GM18526 (cell line): ENCODE data around the gene DRP2.

ENCODE experiments used
- POLR2A ChIP-seq: IDR thresholded peaks from 3 replicates; pipeline ENCODE4 v1.6.1; 2011; ENCODE audit not compliant: insufficient read length; ENCODE audit errors: extremely low read depth

DRP2 gene, protein sequence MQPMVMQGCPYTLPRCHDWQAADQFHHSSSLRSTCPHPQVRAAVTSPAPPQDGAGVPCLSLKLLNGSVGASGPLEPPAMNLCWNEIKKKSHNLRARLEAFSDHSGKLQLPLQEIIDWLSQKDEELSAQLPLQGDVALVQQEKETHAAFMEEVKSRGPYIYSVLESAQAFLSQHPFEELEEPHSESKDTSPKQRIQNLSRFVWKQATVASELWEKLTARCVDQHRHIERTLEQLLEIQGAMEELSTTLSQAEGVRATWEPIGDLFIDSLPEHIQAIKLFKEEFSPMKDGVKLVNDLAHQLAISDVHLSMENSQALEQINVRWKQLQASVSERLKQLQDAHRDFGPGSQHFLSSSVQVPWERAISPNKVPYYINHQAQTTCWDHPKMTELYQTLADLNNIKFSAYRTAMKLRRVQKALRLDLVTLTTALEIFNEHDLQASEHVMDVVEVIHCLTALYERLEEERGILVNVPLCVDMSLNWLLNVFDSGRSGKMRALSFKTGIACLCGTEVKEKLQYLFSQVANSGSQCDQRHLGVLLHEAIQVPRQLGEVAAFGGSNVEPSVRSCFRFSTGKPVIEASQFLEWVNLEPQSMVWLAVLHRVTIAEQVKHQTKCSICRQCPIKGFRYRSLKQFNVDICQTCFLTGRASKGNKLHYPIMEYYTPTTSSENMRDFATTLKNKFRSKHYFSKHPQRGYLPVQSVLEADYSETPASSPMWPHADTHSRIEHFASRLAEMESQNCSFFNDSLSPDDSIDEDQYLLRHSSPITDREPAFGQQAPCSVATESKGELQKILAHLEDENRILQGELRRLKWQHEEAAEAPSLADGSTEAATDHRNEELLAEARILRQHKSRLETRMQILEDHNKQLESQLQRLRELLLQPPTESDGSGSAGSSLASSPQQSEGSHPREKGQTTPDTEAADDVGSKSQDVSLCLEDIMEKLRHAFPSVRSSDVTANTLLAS

GRCh38 chrX:101219116-101219863 is at the start of gene DRP2:
Gene DRP2, plus strand, starts transcription at chrX:101219786. Its CDS starts 11,862 bp downstream, at chrX:101231648.
- no peak for TF ChIP-seq POLR2A

DNA sequence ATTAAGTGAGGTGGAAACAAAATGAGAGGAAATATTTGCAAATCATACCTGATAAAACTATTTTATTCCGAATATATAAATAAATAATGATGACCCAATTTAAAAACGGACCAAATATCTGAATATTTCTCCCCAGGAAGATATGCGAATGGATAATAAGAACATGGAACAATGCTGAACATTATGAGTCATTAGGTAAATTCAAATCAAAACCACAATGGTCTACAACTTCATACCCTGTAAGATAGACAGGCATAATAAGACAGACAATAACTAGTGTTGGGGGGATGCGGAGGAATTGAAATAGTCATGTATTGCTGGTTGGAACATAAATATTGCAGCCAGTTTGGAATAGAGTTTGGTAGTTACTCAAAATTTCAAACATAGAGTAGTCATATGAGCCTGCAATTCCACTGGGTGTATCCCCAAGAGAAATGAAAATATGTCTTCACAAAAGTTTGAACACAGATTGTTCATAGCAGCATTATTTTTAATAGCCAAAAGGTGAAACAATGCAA is 47.6 kb upstream of the DRP2 start:
- TF ChIP-seq POLR2A: no peak

DNA sequence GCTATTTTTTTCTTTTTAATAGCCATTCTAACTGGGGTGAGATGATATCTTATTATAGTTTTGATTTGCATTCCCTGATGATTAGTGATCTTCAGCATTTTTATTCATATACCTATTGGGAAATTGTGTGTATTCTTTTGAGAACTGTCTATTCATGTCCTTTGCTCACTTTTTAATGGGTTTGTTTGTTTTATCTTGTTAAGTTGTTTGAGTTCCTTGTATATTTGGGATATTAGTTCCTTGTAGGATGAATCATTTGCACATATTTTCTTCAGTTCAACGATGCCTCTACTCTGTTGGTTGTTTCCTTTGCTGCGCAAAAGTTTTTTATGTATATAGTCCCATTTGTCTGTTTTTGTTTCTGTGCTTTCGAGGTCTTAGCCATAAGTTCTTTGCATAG is 43.1 kb upstream of the DRP2 start:
- TF ChIP-seq POLR2A: no peak

GRCh38 chrX:101190736-101191135 is 28.9 kb upstream of the DRP2 start:
- TF ChIP-seq POLR2A: no peak

- no peak for TF ChIP-seq POLR2A
Observed at GRCh38 chrX:101191217-101191750, 28.3 kb upstream of the DRP2 start.

DNA sequence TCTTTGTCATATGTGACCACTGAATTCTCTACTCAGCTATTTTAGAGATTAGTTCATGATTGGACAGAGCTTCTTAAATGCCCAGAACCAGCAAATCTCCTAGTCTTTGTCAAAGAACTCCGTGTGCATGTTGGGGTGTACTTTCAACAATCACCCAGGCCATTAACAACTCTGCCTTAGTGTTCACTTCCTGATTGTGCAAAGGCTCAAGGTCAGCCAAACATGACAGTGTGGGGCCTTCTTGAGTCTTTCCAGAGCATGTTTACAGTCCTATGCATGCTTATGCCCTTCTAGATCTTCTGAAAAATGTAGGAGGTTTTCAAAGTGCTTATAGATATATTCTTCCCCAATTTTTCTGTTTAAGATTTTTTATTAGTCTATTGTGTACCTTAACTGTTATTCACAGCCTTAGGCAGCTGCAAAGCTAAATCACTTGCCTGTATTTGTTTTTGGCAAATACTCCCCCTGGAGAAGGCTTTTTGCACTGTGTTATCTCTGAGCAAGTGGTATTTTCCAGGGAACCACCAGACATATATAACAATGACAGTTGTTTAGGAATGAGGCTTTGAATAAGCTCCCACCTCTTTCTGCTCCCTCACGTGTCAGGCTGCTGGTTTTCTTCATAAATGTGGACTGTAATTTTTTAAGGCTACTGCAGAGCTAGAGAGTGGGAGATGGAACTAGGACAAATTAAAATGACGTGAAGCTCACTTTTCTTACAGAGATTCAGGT is 24.0 kb upstream of the DRP2 start:
- TF ChIP-seq POLR2A: no peak

- TF ChIP-seq POLR2A: no peak
Observed at GRCh38 chrX:101203761-101204351, 15.7 kb upstream of the DRP2 start.

GRCh38 chrX:101206471-101206870 is 13.1 kb upstream of the DRP2 start:
- no peak for TF ChIP-seq POLR2A

GRCh38 chrX:101208152-101208905 is 11.3 kb upstream of the DRP2 start:
- no peak for TF ChIP-seq POLR2A

DNA sequence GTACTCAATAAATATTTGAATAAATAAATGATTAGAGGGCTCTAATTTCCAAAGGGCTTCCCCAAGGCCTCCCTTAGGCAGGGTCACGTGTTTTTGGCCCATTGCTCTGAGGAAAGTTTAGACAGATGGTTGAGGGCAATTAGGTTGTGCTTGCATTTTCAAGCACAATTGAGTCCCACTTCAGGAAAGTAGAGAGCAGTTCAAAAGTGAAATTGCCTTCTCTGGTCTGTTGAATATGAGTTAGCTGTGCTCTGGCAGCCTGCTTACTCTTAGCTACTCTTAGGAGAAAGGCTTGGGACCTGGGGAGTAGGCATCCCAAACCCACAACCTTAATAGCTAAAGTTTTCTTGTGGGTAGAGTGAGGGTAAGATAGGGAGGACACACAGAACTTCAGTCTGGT is 9.0 kb upstream of the DRP2 start:
- TF ChIP-seq POLR2A: no peak

DNA sequence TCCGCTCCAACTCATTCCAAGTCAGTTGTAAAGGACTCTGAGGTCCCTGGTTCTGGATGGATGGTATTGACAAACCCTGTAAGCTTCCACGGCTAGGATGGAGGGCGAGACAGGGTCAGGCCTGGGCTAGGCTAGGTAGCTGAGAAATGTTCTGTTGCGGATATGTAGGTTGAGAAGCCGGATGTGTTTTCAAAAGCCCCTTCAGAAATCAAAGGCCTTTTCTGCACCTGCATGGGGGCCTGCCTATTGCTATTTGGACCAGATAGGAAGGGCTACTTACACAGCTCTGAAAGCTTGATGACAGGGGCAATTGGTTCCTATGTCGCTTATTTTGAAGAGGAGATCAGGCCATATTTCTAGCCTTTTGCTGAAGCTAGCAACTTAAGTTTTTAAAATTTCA is 1.9 kb upstream of the DRP2 start:
- TF ChIP-seq POLR2A: no peak

- no peak for TF ChIP-seq POLR2A
Observed at GRCh38 chrX:101219864-101220346, 319 bp downstream of the DRP2 start.

GRCh38 chrX:101220662-101221260 is 1.2 kb downstream of the DRP2 start:
- TF ChIP-seq POLR2A: no peak

GRCh38 chrX:101223226-101223625 is 3.6 kb downstream of the DRP2 start:
- no peak for TF ChIP-seq POLR2A
